ENCODE results near the gene FOXF1. TPM values are rescaled to one million over a fixed set of nuclear protein-coding genes. Genes with fewer than 3 reads are reported as not detected.

FOXF1 gene
- polyA plus RNA-seq, 1 donor: 22.3 TPM

GRCh38 chr16:86471896-86472295 lies 38.4 kb upstream of the FOXF1 start:
- peaks cover 7% of the 10 kb centered on the region for H3K36me3 ChIP-seq (ENCODE audit: control insufficient read depth, insufficient read depth, low read length)
- no peak overlapping the region for H3K4me3 ChIP-seq (ENCODE audit: low read length)
- no peak overlapping the region for H3K27ac ChIP-seq (ENCODE audit: low read length)
- WGBS (ENCODE audit: insufficient coverage, low lambda C conversion rate): no CpG with 5 or more reads among the region's 12 CpGs
- peaks cover 2% of the 10 kb centered on the region for H3K9me3 ChIP-seq (ENCODE audit: control insufficient read depth, low read depth, low read length)
- H3K4me1 ChIP-seq (ENCODE audit: control insufficient read depth, insufficient read depth, low read length): no peaks in the 10 kb centered on the region
- peaks cover 9% of the 10 kb centered on the region for H3K27me3 ChIP-seq (ENCODE audit: control insufficient read depth, insufficient read depth, low read length)
- no peak for DNase-seq

GRCh38 chr16:86472366-86472765 lies 38.0 kb upstream of the FOXF1 start:
- H3K4me1 ChIP-seq (ENCODE audit: control insufficient read depth, insufficient read depth, low read length): no peaks in the 10 kb centered on the region
- no peak for DNase-seq
- WGBS (ENCODE audit: insufficient coverage, low lambda C conversion rate): no CpG with 5 or more reads among the region's 5 CpGs
- H3K27ac ChIP-seq (ENCODE audit: low read length): no peak overlapping the region
- H3K9me3 ChIP-seq (ENCODE audit: control insufficient read depth, low read depth, low read length): peaks cover 2% of the 10 kb centered on the region
- H3K36me3 ChIP-seq (ENCODE audit: control insufficient read depth, insufficient read depth, low read length): peaks cover 7% of the 10 kb centered on the region
- no peak overlapping the region for H3K4me3 ChIP-seq (ENCODE audit: low read length)
- peaks cover 14% of the 10 kb centered on the region for H3K27me3 ChIP-seq (ENCODE audit: control insufficient read depth, insufficient read depth, low read length)

GRCh38 chr16:86476956-86477534 lies 33.3 kb upstream of the FOXF1 start:
- H3K27me3 ChIP-seq (ENCODE audit: control insufficient read depth, insufficient read depth, low read length): peaks cover 31% of the 10 kb centered on the region
- no CpG with 5 or more reads among the region's 11 CpGs for WGBS (ENCODE audit: insufficient coverage, low lambda C conversion rate)
- H3K27ac ChIP-seq (ENCODE audit: low read length): no peak overlapping the region

GRCh38 chr16:86477642-86478041 lies 32.7 kb upstream of the FOXF1 start:
- DNase-seq: no peak
- Histone ChIP-seq H3K27me3 (ENCODE audit: control insufficient read depth, insufficient read depth, low read length) (peaks cover 34% of the 10 kb centered on the region), H3K4me1 (ENCODE audit: control insufficient read depth, insufficient read depth, low read length) (no peaks in the 10 kb centered on the region), H3K9me3 (ENCODE audit: control insufficient read depth, low read depth, low read length) (no peaks in the 10 kb centered on the region), H3K4me3 (ENCODE audit: low read length) (no peak overlapping the region), H3K27ac (ENCODE audit: low read length) (no peak overlapping the region), H3K36me3 (ENCODE audit: control insufficient read depth, insufficient read depth, low read length) (peaks cover 14% of the 10 kb centered on the region)
- WGBS (ENCODE audit: insufficient coverage, low lambda C conversion rate): no CpG with 5 or more reads among the region's 5 CpGs

More at GRCh38 chr16:86476956-86477534, 33.3 kb upstream of the FOXF1 start:
- no peak overlapping the region for H3K4me3 ChIP-seq (ENCODE audit: low read length)
- no peaks in the 10 kb centered on the region for H3K4me1 ChIP-seq (ENCODE audit: control insufficient read depth, insufficient read depth, low read length)
- H3K36me3 ChIP-seq (ENCODE audit: control insufficient read depth, insufficient read depth, low read length): peaks cover 13% of the 10 kb centered on the region
- no peak for DNase-seq
- H3K9me3 ChIP-seq (ENCODE audit: control insufficient read depth, low read depth, low read length): no peaks in the 10 kb centered on the region

GRCh38 chr16:86478779-86479178 lies 31.5 kb upstream of the FOXF1 start:
- Histone ChIP-seq H3K4me3 (ENCODE audit: low read length) (no peak overlapping the region), H3K4me1 (ENCODE audit: control insufficient read depth, insufficient read depth, low read length) (no peaks in the 10 kb centered on the region), H3K27ac (ENCODE audit: low read length) (no peak overlapping the region), H3K36me3 (ENCODE audit: control insufficient read depth, insufficient read depth, low read length) (peaks cover 14% of the 10 kb centered on the region), H3K9me3 (ENCODE audit: control insufficient read depth, low read depth, low read length) (no peaks in the 10 kb centered on the region), H3K27me3 (ENCODE audit: control insufficient read depth, insufficient read depth, low read length) (peaks cover 38% of the 10 kb centered on the region)
- no peak for DNase-seq

- no CpG with 5 or more reads among the region's 9 CpGs for WGBS (ENCODE audit: insufficient coverage, low lambda C conversion rate)
- DNase-seq: no peak
- H3K4me1 ChIP-seq (ENCODE audit: control insufficient read depth, insufficient read depth, low read length): no peaks in the 10 kb centered on the region
Observed at GRCh38 chr16:86479419-86479818, 30.9 kb upstream of the FOXF1 start.

GRCh38 chr16:86480444-86480843 lies 29.9 kb upstream of the FOXF1 start:
- DNase-seq: no peak
- Histone ChIP-seq H3K4me1 (ENCODE audit: control insufficient read depth, insufficient read depth, low read length) (no peaks in the 10 kb centered on the region), H3K27ac (ENCODE audit: low read length) (no peak overlapping the region), H3K4me3 (ENCODE audit: low read length) (no peak overlapping the region), H3K36me3 (ENCODE audit: control insufficient read depth, insufficient read depth, low read length) (peaks cover 16% of the 10 kb centered on the region), H3K27me3 (ENCODE audit: control insufficient read depth, insufficient read depth, low read length) (peaks cover 44% of the 10 kb centered on the region), H3K9me3 (ENCODE audit: control insufficient read depth, low read depth, low read length) (no peaks in the 10 kb centered on the region)
- WGBS (ENCODE audit: insufficient coverage, low lambda C conversion rate): no CpG with 5 or more reads among the region's 15 CpGs

More at GRCh38 chr16:86479419-86479818, 30.9 kb upstream of the FOXF1 start:
- H3K27me3 ChIP-seq (ENCODE audit: control insufficient read depth, insufficient read depth, low read length): peaks cover 44% of the 10 kb centered on the region
- peaks cover 16% of the 10 kb centered on the region for H3K36me3 ChIP-seq (ENCODE audit: control insufficient read depth, insufficient read depth, low read length)
- H3K27ac ChIP-seq (ENCODE audit: low read length): no peak overlapping the region
- H3K4me3 ChIP-seq (ENCODE audit: low read length): no peak overlapping the region
- H3K9me3 ChIP-seq (ENCODE audit: control insufficient read depth, low read depth, low read length): no peaks in the 10 kb centered on the region

GRCh38 chr16:86481607-86482006 lies 28.7 kb upstream of the FOXF1 start:
- no peak overlapping the region for H3K4me3 ChIP-seq (ENCODE audit: low read length)
- WGBS (ENCODE audit: insufficient coverage, low lambda C conversion rate): no CpG with 5 or more reads among the region's 3 CpGs
- no peaks in the 10 kb centered on the region for H3K9me3 ChIP-seq (ENCODE audit: control insufficient read depth, low read depth, low read length)
- peaks cover 13% of the 10 kb centered on the region for H3K36me3 ChIP-seq (ENCODE audit: control insufficient read depth, insufficient read depth, low read length)
- no peak overlapping the region for H3K27ac ChIP-seq (ENCODE audit: low read length)
- H3K27me3 ChIP-seq (ENCODE audit: control insufficient read depth, insufficient read depth, low read length): peaks cover 53% of the 10 kb centered on the region
- no peak for DNase-seq
- no peaks in the 10 kb centered on the region for H3K4me1 ChIP-seq (ENCODE audit: control insufficient read depth, insufficient read depth, low read length)

- WGBS (ENCODE audit: insufficient coverage, low lambda C conversion rate): no CpG with 5 or more reads among the region's 5 CpGs
Observed at GRCh38 chr16:86484240-86484639, 26.1 kb upstream of the FOXF1 start.

GRCh38 chr16:86485746-86486145 lies 24.6 kb upstream of the FOXF1 start:
- Histone ChIP-seq H3K4me3 (ENCODE audit: low read length) (no peak overlapping the region), H3K9me3 (ENCODE audit: control insufficient read depth, low read depth, low read length) (no peaks in the 10 kb centered on the region), H3K36me3 (ENCODE audit: control insufficient read depth, insufficient read depth, low read length) (peaks cover 28% of the 10 kb centered on the region), H3K4me1 (ENCODE audit: control insufficient read depth, insufficient read depth, low read length) (no peaks in the 10 kb centered on the region), H3K27ac (ENCODE audit: low read length) (no peak overlapping the region), H3K27me3 (ENCODE audit: control insufficient read depth, insufficient read depth, low read length) (peaks cover 64% of the 10 kb centered on the region)
- DNase-seq: no peak
- 67% methylated on average over 2 of the region's 3 CpGs for WGBS (ENCODE audit: insufficient coverage, low lambda C conversion rate)

More at GRCh38 chr16:86484240-86484639, 26.1 kb upstream of the FOXF1 start:
- no peak for DNase-seq
- Histone ChIP-seq H3K4me3 (ENCODE audit: low read length) (no peak overlapping the region), H3K9me3 (ENCODE audit: control insufficient read depth, low read depth, low read length) (no peaks in the 10 kb centered on the region), H3K36me3 (ENCODE audit: control insufficient read depth, insufficient read depth, low read length) (peaks cover 21% of the 10 kb centered on the region), H3K27ac (ENCODE audit: low read length) (no peak overlapping the region), H3K27me3 (ENCODE audit: control insufficient read depth, insufficient read depth, low read length) (peaks cover 60% of the 10 kb centered on the region), H3K4me1 (ENCODE audit: control insufficient read depth, insufficient read depth, low read length) (no peaks in the 10 kb centered on the region)
